Endothelial cell of umbilical vein (primary cell): ENCODE measurements around the gene ENO2.

ENCODE experiments used
- POLR2A ChIP-seq: IDR thresholded peaks from 2 replicates; pipeline ENCODE4 v1.6.1; 2012; ENCODE audit warnings: low read depth, mild to moderate bottlenecking, control low read depth, low read length
- TF ChIP-seq, protein P1 (sequence below), 2 donors: IDR thresholded peaks; 1 replicate in 1 of 2; 2 replicates in 1 of 2; pipeline ENCODE4 v1.5.1; 2011; ENCODE audit warnings: low read length in 2 of 2, mild to moderate bottlenecking in 2 of 2, moderate library complexity in 2 of 2, control low read depth in 1 of 2, inconsistent platforms in 1 of 2, low read depth in 1 of 2; ENCODE audit not compliant: insufficient read depth in 1 of 2; ENCODE audit errors: extremely low read depth in 1 of 2
- TF ChIP-seq, protein P2 (sequence below): IDR thresholded peaks from 2 replicates; pipeline ENCODE4 v1.6.1; 2011; ENCODE audit not compliant: insufficient read depth, insufficient read length

DNA sequence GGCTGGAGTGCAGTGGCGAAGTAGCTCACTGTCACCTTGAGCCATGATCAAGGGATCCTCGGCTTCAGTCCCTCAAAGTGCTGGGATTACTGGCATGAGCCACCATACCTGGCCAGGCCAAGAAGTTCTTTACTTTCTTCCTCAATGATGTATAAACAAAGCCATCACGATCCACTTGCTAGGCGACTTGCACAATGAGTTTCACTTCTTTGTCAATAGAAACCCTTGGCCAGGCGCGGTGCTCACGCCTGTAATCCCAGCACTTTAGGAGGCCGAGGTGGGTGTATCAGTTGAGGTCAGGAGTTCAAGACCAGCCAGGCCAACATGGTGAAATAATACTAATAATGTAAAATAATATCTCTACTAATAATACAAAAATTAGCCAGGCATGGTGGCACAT, 26.9 kb upstream of the ENO2 start:
- TF ChIP-seq, protein P1, sequence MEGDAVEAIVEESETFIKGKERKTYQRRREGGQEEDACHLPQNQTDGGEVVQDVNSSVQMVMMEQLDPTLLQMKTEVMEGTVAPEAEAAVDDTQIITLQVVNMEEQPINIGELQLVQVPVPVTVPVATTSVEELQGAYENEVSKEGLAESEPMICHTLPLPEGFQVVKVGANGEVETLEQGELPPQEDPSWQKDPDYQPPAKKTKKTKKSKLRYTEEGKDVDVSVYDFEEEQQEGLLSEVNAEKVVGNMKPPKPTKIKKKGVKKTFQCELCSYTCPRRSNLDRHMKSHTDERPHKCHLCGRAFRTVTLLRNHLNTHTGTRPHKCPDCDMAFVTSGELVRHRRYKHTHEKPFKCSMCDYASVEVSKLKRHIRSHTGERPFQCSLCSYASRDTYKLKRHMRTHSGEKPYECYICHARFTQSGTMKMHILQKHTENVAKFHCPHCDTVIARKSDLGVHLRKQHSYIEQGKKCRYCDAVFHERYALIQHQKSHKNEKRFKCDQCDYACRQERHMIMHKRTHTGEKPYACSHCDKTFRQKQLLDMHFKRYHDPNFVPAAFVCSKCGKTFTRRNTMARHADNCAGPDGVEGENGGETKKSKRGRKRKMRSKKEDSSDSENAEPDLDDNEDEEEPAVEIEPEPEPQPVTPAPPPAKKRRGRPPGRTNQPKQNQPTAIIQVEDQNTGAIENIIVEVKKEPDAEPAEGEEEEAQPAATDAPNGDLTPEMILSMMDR (IDR thresholded peaks at IDR 0.05; ENCODE audit: extremely low read depth in 1 of 2, insufficient read depth in 1 of 2, low read depth in 1 of 2, low read length in 2 of 2), result no peak
- no peak for TF ChIP-seq POLR2A
- TF ChIP-seq, protein P2, sequence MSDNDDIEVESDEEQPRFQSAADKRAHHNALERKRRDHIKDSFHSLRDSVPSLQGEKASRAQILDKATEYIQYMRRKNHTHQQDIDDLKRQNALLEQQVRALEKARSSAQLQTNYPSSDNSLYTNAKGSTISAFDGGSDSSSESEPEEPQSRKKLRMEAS, result no peak
